Transverse colon (tissue), 4 donors: ENCODE data around the gene RTTN. TPM values are rescaled to one million over a fixed set of nuclear protein-coding genes. Genes with fewer than 3 reads are reported as not detected.
"Not testable (repeated sequence)": the region's sequence is repeated elsewhere in the genome, so short reads cannot be mapped to it uniquely, and the experiment has no call there.

Source experiments
- DNase-seq: peaks from one replicate; pipeline ENCODE4 v3.0.0-alpha.2; 2019
- H3K27ac ChIP-seq, 4 donors: fragments of 200-600 bp; sonication (generic); 2 replicates each; pipeline ENCODE4 v1.5.1; 2016 to 2018; ENCODE audit warnings: inconsistent platforms in 4 of 4
- H3K27me3 ChIP-seq: fragments of 200-600 bp; sonication (generic); 2 replicates; pipeline ENCODE4 v1.5.1; 2017; ENCODE audit warnings: inconsistent platforms
- H3K36me3 ChIP-seq, 4 donors: fragments of 200-600 bp; sonication (generic); 2 replicates each; pipeline ENCODE4 v1.5.1; 2017 to 2019; ENCODE audit warnings: inconsistent platforms in 4 of 4
- H3K4me1 ChIP-seq, 4 donors: fragments of 200-600 bp; sonication (generic); 2 replicates each; pipeline ENCODE4 v1.5.1; 2017 to 2020; ENCODE audit warnings: inconsistent platforms in 4 of 4
- H3K4me3 ChIP-seq, 4 donors: fragments of 200-600 bp; sonication (generic); 1 replicate in 1 of 4; 2 replicates in 3 of 4; pipeline versions ENCODE4 v1.5.1 to v1.6.1; 2017 to 2019; ENCODE audit warnings: inconsistent platforms in 4 of 4
- H3K9me3 ChIP-seq, 2 donors: fragments of 200-600 bp; sonication (generic); 2 replicates each; pipeline ENCODE4 v1.5.1; 2017 to 2019; ENCODE audit warnings: inconsistent platforms in 2 of 2
- EP300 ChIP-seq: sonication (generic); formaldehyde crosslinking; IDR thresholded peaks from one replicate; pipeline ENCODE4 v1.6.1; 2017; ENCODE audit warnings: antibody characterized with exemption, low read depth
- POLR2A ChIP-seq: fragments of 450-650 bp; IDR thresholded peaks from one replicate; pipeline ENCODE4 v1.6.1; 2016; ENCODE audit warnings: antibody characterized with exemption, mild to moderate bottlenecking, moderate library complexity
- POLR2AphosphoS5 ChIP-seq, 3 donors: sonication (generic); formaldehyde crosslinking; IDR thresholded peaks; one replicate each; pipeline ENCODE4 v1.6.1; 2016; ENCODE audit warnings: antibody characterized with exemption in 3 of 3
- WGBS, 2 donors: methylation state at CpG; one replicate each; pipeline ENCODE4 v1.1.5; 2018; ENCODE audit warnings: low coverage in 1 of 2; 5-methylcytosine and 5-hydroxymethylcytosine counted together
- in situ Hi-C, 4 donors: fragments of 200-750 bp; cut with MboI; loops; one replicate each; pipeline versions ENCODE4 v1.15.0 to v1.15.1; 2017; ENCODE audit warnings: low sequenced_read_pairs in 3 of 4, low pct_ligation_motif_present in 1 of 4, low pct_unique_long_range_greater_than_20kb in 1 of 4
- intact Hi-C: fragments of 100-400 bp; cut with DNase I; formaldehyde crosslinking; loops from one replicate; pipeline ENCODE4 v1.15.1; 2023; ENCODE audit warnings: low total_unique reads
- total RNA-seq, 4 donors: library from RNA; depleted of rRNA; stranded (reverse); fragments of >200 nt; gene quantifications; one replicate each; pipeline ENCODE4 v1.1.0, GENCODE V29; 2016
- TF ChIP-seq, protein P1 (sequence below), 5 experiments: fragments of 200-600 bp in 3 of 5; fragments of 450-650 bp in 2 of 5; sonication (generic) in 3 of 5; IDR thresholded peaks; 1 replicate in 2 of 5; 2 replicates in 3 of 5; pipeline ENCODE4 v1.5.1; 2016 to 2017; ENCODE audit warnings: antibody characterized with exemption in 5 of 5, inconsistent platforms in 3 of 5, mild to moderate bottlenecking in 2 of 5, moderate library complexity in 1 of 5

The RTTN gene
- total RNA-seq, 4 donors from 2014 or later: 9.7 to 18.7 (median 13.1) TPM

GRCh38 chr18:70113511-70113910, 92.0 kb downstream of the RTTN start:
- no peak for TF ChIP-seq EP300
- no peak for TF ChIP-seq POLR2A
- TF ChIP-seq, protein P1, sequence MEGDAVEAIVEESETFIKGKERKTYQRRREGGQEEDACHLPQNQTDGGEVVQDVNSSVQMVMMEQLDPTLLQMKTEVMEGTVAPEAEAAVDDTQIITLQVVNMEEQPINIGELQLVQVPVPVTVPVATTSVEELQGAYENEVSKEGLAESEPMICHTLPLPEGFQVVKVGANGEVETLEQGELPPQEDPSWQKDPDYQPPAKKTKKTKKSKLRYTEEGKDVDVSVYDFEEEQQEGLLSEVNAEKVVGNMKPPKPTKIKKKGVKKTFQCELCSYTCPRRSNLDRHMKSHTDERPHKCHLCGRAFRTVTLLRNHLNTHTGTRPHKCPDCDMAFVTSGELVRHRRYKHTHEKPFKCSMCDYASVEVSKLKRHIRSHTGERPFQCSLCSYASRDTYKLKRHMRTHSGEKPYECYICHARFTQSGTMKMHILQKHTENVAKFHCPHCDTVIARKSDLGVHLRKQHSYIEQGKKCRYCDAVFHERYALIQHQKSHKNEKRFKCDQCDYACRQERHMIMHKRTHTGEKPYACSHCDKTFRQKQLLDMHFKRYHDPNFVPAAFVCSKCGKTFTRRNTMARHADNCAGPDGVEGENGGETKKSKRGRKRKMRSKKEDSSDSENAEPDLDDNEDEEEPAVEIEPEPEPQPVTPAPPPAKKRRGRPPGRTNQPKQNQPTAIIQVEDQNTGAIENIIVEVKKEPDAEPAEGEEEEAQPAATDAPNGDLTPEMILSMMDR (IDR thresholded peaks at IDR 0.05): no peak
- TF ChIP-seq POLR2AphosphoS5 (IDR thresholded peaks at IDR 0.05): no peak
- no peak for DNase-seq
- in situ Hi-C loops (no loop called here), intact Hi-C loops (no loop called here)
- WGBS, 2 donors: 97 to 100% methylated on average over 1 of the region's 1 CpG
- no peak overlapping the region for H3K27ac ChIP-seq
- peaks cover 0 to 16% (median 0%) of the 10 kb centered on the region in 4 donors for H3K36me3 ChIP-seq
- H3K9me3 ChIP-seq: no peaks in the 10 kb centered on the region
- no peaks in the 10 kb centered on the region for H3K4me1 ChIP-seq
- H3K27me3 ChIP-seq: no peaks in the 10 kb centered on the region
- no peak overlapping the region for H3K4me3 ChIP-seq

DNA sequence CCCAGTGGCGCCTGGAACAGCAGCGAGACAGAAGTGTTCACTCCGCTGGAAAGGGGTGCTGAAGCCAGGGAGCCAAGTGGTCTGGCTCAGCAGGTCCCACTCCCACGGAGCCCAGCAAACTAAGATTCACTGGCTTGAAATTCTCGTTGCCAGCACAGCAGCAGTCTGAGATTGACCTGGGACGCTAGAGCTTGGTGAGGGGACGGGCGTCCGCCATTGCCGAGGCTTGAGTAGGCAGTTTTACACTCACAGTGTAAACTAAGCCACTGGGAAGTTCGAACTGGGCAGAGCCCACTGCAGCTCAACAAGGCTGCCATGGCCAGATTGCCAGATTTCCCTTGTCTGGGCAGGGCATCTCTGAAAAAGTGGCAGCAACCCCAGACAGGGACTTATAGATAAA, 94.8 kb downstream of the RTTN start:
- in situ Hi-C loops: no loop called here
- no peak overlapping the region for H3K4me3 ChIP-seq
- TF ChIP-seq, protein P1 (IDR thresholded peaks at IDR 0.05): no peak
- TF ChIP-seq POLR2AphosphoS5 (IDR thresholded peaks at IDR 0.05) (no peak), EP300 (no peak), POLR2A (no peak)

DNA sequence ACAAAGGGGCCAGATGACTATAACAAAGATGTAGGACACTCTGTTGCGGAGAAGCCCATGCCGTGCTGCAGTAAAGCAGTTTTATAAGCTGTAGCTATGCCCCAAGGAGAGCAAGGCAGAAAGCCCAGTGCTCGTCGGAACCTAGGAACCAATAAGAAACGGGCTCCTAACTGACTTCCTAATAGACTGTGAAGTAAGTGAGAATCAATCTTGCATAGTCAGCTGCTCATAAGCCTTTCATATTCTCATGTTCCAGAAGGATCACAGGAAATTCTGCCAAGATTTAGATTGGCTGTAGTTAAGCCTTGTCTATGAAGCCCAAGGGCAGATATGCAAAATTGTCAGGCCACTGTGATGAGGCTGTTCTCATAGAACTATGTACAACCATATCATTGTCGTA, 98.4 kb downstream of the RTTN start:
- DNase-seq: no peak
- 90 to 94% methylated on average over 5 to 6 of the region's 6 CpGs for WGBS, 2 donors
- Histone ChIP-seq H3K4me3 (no peak overlapping the region), H3K9me3 (no peaks in the 10 kb centered on the region), H3K36me3 (peaks cover 0 to 30% (median 10%) of the 10 kb centered on the region in 4 donors), H3K27me3 (no peaks in the 10 kb centered on the region), H3K4me1 (no peaks in the 10 kb centered on the region), H3K27ac (no peak overlapping the region)
- intact Hi-C loops: no loop called here
- in situ Hi-C loops: no loop called here
- TF ChIP-seq EP300: no peak
- TF ChIP-seq POLR2AphosphoS5 (IDR thresholded peaks at IDR 0.05): no peak
- no peak for TF ChIP-seq POLR2A
- TF ChIP-seq, protein P1 (IDR thresholded peaks at IDR 0.05): no peak

More for the DNA sequence above, 94.8 kb downstream of the RTTN start:
- no peaks in the 10 kb centered on the region for H3K9me3 ChIP-seq
- H3K36me3 ChIP-seq: peaks cover 0 to 21% (median 8%) of the 10 kb centered on the region in 4 donors
- H3K4me1 ChIP-seq: no peaks in the 10 kb centered on the region
- WGBS, 2 donors: 93% methylated on average over 11 of the region's 11 CpGs; no CpG with 5 or more reads in 1 of the 2 donors
- intact Hi-C loops: no loop called here
- H3K27me3 ChIP-seq: no peaks in the 10 kb centered on the region
- no peak for DNase-seq
- H3K27ac ChIP-seq: no peak overlapping the region

DNA sequence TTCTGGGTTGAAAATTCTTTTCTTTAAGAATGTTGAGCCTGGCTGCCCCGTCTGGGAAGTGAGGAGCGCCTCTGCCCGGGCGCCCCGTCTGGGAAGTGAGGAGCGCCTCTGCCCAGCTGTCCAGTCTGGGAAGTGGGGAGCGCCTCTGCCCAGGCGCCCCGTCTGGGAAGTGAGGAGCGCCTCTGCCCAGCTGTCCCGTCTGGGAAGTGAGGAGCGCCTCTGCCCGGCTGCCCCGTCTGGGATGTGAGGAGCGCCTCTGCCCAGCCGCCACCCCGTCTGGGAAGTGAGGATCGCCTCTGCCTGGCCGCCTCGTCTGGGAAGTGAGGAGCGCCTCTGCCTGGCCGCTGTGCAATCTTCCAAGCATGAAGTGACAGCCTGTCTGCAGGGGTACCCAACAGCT, 102.6 kb downstream of the RTTN start:
- in situ Hi-C loops, H3K9me3 ChIP-seq, intact Hi-C loops, H3K4me3 ChIP-seq, H3K4me1 ChIP-seq, DNase-seq, H3K27ac ChIP-seq, H3K27me3 ChIP-seq: not testable (repeated sequence)
- 89 to 100% methylated on average over 6 to 16 of the region's 22 CpGs for WGBS, 2 donors
- H3K36me3 ChIP-seq: peaks cover 0 to 20% (median 9%) of the 10 kb centered on the region in 4 donors

GRCh38 chr18:70089858-70090257, 115.6 kb downstream of the RTTN start:
- Histone ChIP-seq H3K27ac (no peak overlapping the region), H3K4me3 (no peak overlapping the region), H3K27me3 (no peaks in the 10 kb centered on the region), H3K9me3 (no peaks in the 10 kb centered on the region), H3K36me3 (no peaks in the 10 kb centered on the region), H3K4me1 (no peaks in the 10 kb centered on the region)
- DNase-seq: no peak
- 75 to 84% methylated on average over 1 of the region's 1 CpG for WGBS, 2 donors
- no peak for TF ChIP-seq EP300
- no peak for TF ChIP-seq POLR2A
- TF ChIP-seq, protein P1 (IDR thresholded peaks at IDR 0.05): no peak
- no peak for TF ChIP-seq POLR2AphosphoS5 (IDR thresholded peaks at IDR 0.05)
- in situ Hi-C loops (loop anchor here in 2 of 4 donors (10.0 to 25.0 kb wide), 2 partner anchors 1228 to 1245 kb away; no protein-coding TSS in a partner anchor), intact Hi-C loops (no loop called here)
